ENCODE measurements around the gene RNF31.
"Not testable (repeated sequence)": the region's sequence is repeated elsewhere in the genome, so short reads cannot be mapped to it uniquely, and the experiment has no call there.

The RNF31 gene

GRCh38 chr14:24146978-24147760, at the start of gene RNF31:
RNF31 (plus strand) TSS chr14:24147498; CDS start chr14:24147699, 201 bp downstream.
- H3K9ac ChIP-seq (ENCODE audit: low read length in 5 of 5), result peak within 1 kb of the TSS; percentile 91 to 95 (median 92)
- peaks cover 2 to 52% (median 35%) of the 10 kb centered on the region in 5 donors for H3K36me3 ChIP-seq (ENCODE audit: control insufficient read depth in 5 of 5, insufficient read depth in 5 of 5, low read length in 5 of 5)

GRCh38 chr14:24098229-24098926, 48.9 kb upstream of the RNF31 start:
- Histone ChIP-seq H3K36me3 (ENCODE audit: control insufficient read depth in 5 of 5, insufficient read depth in 5 of 5, low read length in 5 of 5) (peaks cover 0 to 46% (median 28%) of the 10 kb centered on the region in 5 donors), H3K4me3 (ENCODE audit: low read depth in 1 of 5, low read length in 5 of 5) (no peak overlapping the region), H3K9ac (ENCODE audit: low read length in 5 of 5) (no peak overlapping the region), H3K9me3 (ENCODE audit: control insufficient read depth in 5 of 5, low read length in 5 of 5) (no peaks in the 10 kb centered on the region), H3K27me3 (ENCODE audit: control insufficient read depth in 5 of 5, insufficient read depth in 4 of 5, low read length in 5 of 5) (no peaks in the 10 kb centered on the region), H3K27ac (ENCODE audit: low read depth, low read length) (no peak overlapping the region), H3K4me1 (ENCODE audit: control insufficient read depth in 5 of 5, insufficient read depth in 5 of 5, low read length in 5 of 5) (peaks cover 8 to 53% (median 43%) of the 10 kb centered on the region in 5 donors)

More at GRCh38 chr14:24146978-24147760, at the start of gene RNF31:
- Histone ChIP-seq H3K9me3 (ENCODE audit: control insufficient read depth in 5 of 5, low read length in 5 of 5) (no peaks in the 10 kb centered on the region), H3K4me3 (ENCODE audit: low read depth in 1 of 5, low read length in 5 of 5) (peak within 1 kb of the TSS; percentile 87 to 96 (median 93)), H3K4me1 (ENCODE audit: control insufficient read depth in 5 of 5, insufficient read depth in 5 of 5, low read length in 5 of 5) (peaks cover 10 to 31% (median 26%) of the 10 kb centered on the region in 5 donors), H3K27ac (ENCODE audit: low read depth, low read length) (peak within 1 kb of the TSS; percentile 98), H3K27me3 (ENCODE audit: control insufficient read depth in 5 of 5, insufficient read depth in 4 of 5, low read length in 5 of 5) (no peaks in the 10 kb centered on the region)

DNA sequence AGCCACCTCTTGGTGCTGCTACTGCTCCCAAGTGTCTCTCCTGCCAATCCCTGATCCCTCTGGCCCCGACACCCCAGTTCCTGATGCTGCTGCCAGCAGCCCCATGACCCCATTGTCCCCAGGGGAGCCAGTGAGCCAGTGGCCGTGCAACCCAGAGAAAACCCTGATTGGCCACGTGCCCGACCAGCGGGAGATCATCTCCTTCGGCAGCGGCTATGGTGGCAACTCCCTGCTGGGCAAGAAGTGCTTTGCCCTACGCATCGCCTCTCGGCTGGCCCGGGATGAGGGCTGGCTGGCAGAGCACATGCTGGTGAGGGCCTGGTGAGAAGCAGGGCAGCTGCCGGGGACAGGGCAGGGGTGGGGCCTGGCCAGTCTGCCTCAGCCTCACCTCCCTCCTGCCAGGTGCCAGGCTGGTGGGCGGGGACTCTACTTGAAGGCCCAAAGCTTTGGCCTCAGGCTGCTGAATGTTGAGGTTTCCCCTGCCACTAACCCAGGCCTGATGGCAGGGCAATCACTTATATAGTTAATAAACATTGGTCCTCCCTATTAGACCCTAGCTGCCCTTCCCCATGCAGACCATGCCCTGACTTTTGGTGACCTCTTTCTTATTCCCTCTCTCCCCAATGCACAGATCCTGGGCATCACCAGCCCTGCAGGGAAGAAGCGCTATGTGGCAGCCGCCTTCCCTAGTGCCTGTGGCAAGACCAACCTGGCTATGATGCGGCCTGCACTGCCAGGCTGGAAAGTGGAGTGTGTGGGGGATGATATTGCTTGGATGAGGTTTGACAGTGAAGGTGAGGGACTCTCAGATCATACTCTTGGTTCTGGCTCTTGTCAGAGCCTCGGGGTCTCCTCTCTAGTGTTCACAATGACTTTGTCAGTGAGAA, 48.1 kb upstream of the RNF31 start:
- no peak overlapping the region for H3K4me3 ChIP-seq (ENCODE audit: low read depth in 1 of 5, low read length in 5 of 5)
- H3K27ac ChIP-seq (ENCODE audit: low read depth, low read length), result no peak overlapping the region
- H3K9me3 ChIP-seq (ENCODE audit: control insufficient read depth in 5 of 5, low read length in 5 of 5), result no peaks in the 10 kb centered on the region
- H3K36me3 ChIP-seq (ENCODE audit: control insufficient read depth in 5 of 5, insufficient read depth in 5 of 5, low read length in 5 of 5), result peaks cover 0 to 54% (median 34%) of the 10 kb centered on the region in 5 donors
- no peak overlapping the region for H3K9ac ChIP-seq (ENCODE audit: low read length in 5 of 5)
- H3K4me1 ChIP-seq (ENCODE audit: control insufficient read depth in 5 of 5, insufficient read depth in 5 of 5, low read length in 5 of 5), result peaks cover 8 to 45% (median 37%) of the 10 kb centered on the region in 5 donors
- no peaks in the 10 kb centered on the region for H3K27me3 ChIP-seq (ENCODE audit: control insufficient read depth in 5 of 5, insufficient read depth in 4 of 5, low read length in 5 of 5)

DNA sequence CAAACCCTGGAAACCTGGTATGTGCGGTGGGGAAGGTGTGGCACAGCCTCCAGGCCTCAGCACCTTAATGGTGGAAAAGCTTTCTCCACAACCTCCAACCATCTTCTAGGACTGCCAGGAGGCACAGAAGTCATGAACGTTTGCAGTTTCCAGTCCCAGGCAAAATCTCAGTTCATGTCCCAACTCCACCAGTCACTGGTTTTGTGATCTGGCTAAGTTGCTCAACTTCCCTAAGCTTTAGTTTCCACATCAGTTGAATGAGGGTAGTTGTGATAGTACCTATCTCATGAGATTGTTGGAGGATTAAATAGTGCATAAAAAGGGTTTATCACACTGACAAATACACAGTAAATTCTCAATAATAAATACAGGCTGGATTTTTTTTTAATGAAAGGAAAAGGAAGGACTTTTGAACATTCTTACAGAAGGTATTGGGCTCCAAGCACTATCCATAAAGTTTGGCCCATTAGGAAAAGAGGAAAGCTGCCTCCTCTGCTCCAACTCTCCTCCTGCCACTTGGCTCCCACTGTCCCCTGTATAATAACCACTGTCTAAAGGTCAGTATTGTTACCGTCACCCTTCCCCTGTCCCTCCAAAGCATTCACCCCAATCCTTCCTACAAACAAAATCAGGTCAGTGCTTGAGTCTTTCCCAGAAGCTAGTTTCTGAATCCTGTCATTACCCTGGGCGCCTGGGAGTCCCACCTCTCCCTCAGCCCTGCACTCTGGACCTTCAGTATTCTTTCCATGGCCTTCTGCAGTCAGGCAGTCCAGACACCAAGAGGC, 46.9 kb upstream of the RNF31 start:
- Histone ChIP-seq H3K9ac (ENCODE audit: low read length in 5 of 5) (no peak overlapping the region), H3K9me3 (ENCODE audit: control insufficient read depth in 5 of 5, low read length in 5 of 5) (no peaks in the 10 kb centered on the region), H3K27me3 (ENCODE audit: control insufficient read depth in 5 of 5, insufficient read depth in 4 of 5, low read length in 5 of 5) (no peaks in the 10 kb centered on the region), H3K4me3 (ENCODE audit: low read depth in 1 of 5, low read length in 5 of 5) (no peak overlapping the region), H3K27ac (ENCODE audit: low read depth, low read length) (no peak overlapping the region), H3K4me1 (ENCODE audit: control insufficient read depth in 5 of 5, insufficient read depth in 5 of 5, low read length in 5 of 5) (peaks cover 2 to 33% (median 25%) of the 10 kb centered on the region in 5 donors), H3K36me3 (ENCODE audit: control insufficient read depth in 5 of 5, insufficient read depth in 5 of 5, low read length in 5 of 5) (peaks cover 0 to 59% (median 34%) of the 10 kb centered on the region in 5 donors)

DNA sequence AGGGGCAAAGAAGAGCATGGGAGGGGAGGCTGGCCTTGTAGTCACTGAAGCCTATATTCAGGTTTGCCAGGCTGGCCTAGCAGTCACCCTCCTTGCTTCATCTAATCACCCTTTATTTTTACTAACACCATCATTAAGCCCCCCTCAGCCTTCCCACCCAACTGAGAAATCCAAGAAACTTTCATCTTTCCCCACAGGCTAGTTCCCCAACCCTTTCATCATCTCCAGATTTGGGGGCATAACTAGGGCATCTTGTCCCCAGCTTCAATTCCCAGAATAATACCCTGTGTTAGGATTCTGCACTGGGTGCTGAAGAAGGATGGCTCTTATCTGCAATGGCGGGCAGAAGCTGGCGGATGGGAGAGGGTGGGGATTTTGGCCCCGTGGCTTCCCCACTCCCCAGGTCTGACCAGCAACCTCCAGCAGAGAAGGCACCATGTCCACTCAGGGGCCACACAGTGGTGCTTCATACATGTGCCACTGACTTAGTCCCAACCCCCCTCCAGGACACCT, 46.3 kb upstream of the RNF31 start:
- H3K27ac ChIP-seq (ENCODE audit: low read depth, low read length), result no peak overlapping the region

DNA sequence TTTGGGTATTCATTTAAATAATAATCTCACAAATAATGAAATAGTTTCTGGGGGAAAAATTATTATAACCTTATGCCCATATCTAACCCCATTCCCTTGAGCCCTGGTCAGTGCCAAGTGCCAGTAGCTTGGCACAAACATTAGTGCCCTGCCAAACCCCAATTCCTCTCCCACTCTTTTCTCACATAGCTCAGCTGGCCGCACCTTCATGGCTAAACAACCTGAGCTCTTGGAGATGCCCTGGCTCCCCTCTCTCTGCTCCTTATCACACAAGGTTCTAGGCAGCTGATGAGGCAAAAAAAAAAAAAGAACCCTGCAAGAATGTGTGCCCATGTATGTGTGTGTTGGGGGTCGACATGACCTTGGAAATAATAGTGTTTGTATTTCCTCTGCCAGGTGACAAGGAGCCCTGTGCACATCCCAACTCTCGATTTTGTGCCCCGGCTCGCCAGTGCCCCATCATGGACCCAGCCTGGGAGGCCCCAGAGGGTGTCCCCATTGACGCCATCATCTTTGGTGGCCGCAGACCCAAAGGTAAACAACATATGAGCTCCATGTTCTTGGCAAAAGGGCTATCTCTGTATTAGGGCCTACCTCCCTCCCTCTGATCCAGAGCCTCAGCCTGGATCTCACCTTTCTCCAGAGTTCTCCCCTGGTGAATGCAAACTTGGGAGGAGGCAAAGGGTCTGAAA, 44.8 kb upstream of the RNF31 start:
- Histone ChIP-seq H3K4me3 (ENCODE audit: low read depth in 1 of 5, low read length in 5 of 5) (no peak overlapping the region), H3K9me3 (ENCODE audit: control insufficient read depth in 5 of 5, low read length in 5 of 5) (no peaks in the 10 kb centered on the region), H3K27ac (ENCODE audit: low read depth, low read length) (no peak overlapping the region), H3K27me3 (ENCODE audit: control insufficient read depth in 5 of 5, insufficient read depth in 4 of 5, low read length in 5 of 5) (no peaks in the 10 kb centered on the region), H3K36me3 (ENCODE audit: control insufficient read depth in 5 of 5, insufficient read depth in 5 of 5, low read length in 5 of 5) (peaks cover 0 to 59% (median 34%) of the 10 kb centered on the region in 5 donors), H3K9ac (ENCODE audit: low read length in 5 of 5) (no peak overlapping the region), H3K4me1 (ENCODE audit: control insufficient read depth in 5 of 5, insufficient read depth in 5 of 5, low read length in 5 of 5) (peaks cover 0 to 19% (median 17%) of the 10 kb centered on the region in 5 donors)

More for the DNA sequence above, 46.3 kb upstream of the RNF31 start:
- Histone ChIP-seq H3K9ac (ENCODE audit: low read length in 5 of 5) (no peak overlapping the region), H3K9me3 (ENCODE audit: control insufficient read depth in 5 of 5, low read length in 5 of 5) (no peaks in the 10 kb centered on the region), H3K36me3 (ENCODE audit: control insufficient read depth in 5 of 5, insufficient read depth in 5 of 5, low read length in 5 of 5) (peaks cover 0 to 59% (median 34%) of the 10 kb centered on the region in 5 donors), H3K4me3 (ENCODE audit: low read depth in 1 of 5, low read length in 5 of 5) (no peak overlapping the region), H3K27me3 (ENCODE audit: control insufficient read depth in 5 of 5, insufficient read depth in 4 of 5, low read length in 5 of 5) (no peaks in the 10 kb centered on the region), H3K4me1 (ENCODE audit: control insufficient read depth in 5 of 5, insufficient read depth in 5 of 5, low read length in 5 of 5) (peaks cover 0 to 26% (median 19%) of the 10 kb centered on the region in 5 donors)

- no peaks in the 10 kb centered on the region for H3K9me3 ChIP-seq (ENCODE audit: control insufficient read depth in 5 of 5, low read length in 5 of 5)
- H3K27ac ChIP-seq (ENCODE audit: low read depth, low read length), result no peak overlapping the region
- no peak overlapping the region for H3K4me3 ChIP-seq (ENCODE audit: low read depth in 1 of 5, low read length in 5 of 5)
- peaks cover 0 to 53% (median 29%) of the 10 kb centered on the region in 5 donors for H3K36me3 ChIP-seq (ENCODE audit: control insufficient read depth in 5 of 5, insufficient read depth in 5 of 5, low read length in 5 of 5)
- peaks cover 0 to 19% (median 15%) of the 10 kb centered on the region in 5 donors for H3K4me1 ChIP-seq (ENCODE audit: control insufficient read depth in 5 of 5, insufficient read depth in 5 of 5, low read length in 5 of 5)
- no peak overlapping the region for H3K9ac ChIP-seq (ENCODE audit: low read length in 5 of 5)
- no peaks in the 10 kb centered on the region for H3K27me3 ChIP-seq (ENCODE audit: control insufficient read depth in 5 of 5, insufficient read depth in 4 of 5, low read length in 5 of 5)
Observed at GRCh38 chr14:24103451-24103850, 43.8 kb upstream of the RNF31 start.

DNA sequence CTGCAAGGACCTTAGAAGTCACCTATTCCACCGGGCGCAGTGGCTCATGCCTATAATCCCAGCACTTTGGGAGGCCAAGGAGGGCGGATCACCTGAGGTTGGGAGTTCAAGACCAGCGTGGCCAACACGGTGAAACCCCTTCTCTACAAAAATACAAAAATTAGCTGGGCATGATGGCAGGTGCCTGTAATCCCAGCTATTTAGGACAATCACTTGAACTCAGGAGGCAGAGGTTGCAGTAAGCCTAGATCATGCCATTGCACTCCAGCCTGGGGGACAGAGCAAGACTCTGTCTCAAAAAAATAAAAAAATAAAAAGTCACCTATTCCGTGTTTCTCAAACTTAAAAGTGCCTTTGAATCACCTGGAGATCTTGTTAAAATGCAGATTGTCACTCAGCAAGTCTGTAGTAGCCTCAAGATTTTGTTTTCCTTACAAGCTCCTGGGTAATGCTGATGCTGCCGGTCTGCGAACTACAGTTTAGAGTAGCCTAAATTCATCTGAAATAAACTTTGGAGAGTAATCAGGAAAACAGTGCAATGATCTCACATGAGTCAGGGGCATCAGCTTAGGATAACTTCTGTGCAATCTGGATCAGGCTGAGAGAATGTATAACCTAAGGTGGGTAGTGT, 41.6 kb upstream of the RNF31 start:
- not testable (repeated sequence) for H3K4me3 ChIP-seq (ENCODE audit: low read depth in 1 of 5, low read length in 5 of 5); H3K27ac ChIP-seq (ENCODE audit: low read depth, low read length); H3K9me3 ChIP-seq (ENCODE audit: control insufficient read depth in 5 of 5, low read length in 5 of 5); H3K27me3 ChIP-seq (ENCODE audit: control insufficient read depth in 5 of 5, insufficient read depth in 4 of 5, low read length in 5 of 5)
- Histone ChIP-seq H3K36me3 (ENCODE audit: control insufficient read depth in 5 of 5, insufficient read depth in 5 of 5, low read length in 5 of 5) (peaks cover 0 to 31% (median 16%) of the 10 kb centered on the region in 5 donors), H3K4me1 (ENCODE audit: control insufficient read depth in 5 of 5, insufficient read depth in 5 of 5, low read length in 5 of 5) (peaks cover 3 to 19% (median 16%) of the 10 kb centered on the region in 5 donors), H3K9ac (ENCODE audit: low read length in 5 of 5) (peak overlapping the region in 1 of 5 donors; percentile 30)

Measured in subcutaneous abdominal adipose tissue (tissue), 5 donors.